Pancreas (tissue), 10 donors: ENCODE results near the gene PMIS2. TPM values are rescaled to one million over a fixed set of nuclear protein-coding genes. Genes with fewer than 3 reads are reported as not detected.
A peak's percentile ranks its signal among the peaks of the same experiment; 100 is the strongest.

Experiments used
- ATAC-seq, 4 donors: fragments of 200-7000 bp; cut with Tn5 transposase; one replicate each; pipeline versions ENCODE4 v1.8.0 to v1.9.1; 2020; ENCODE audit warnings: mild to moderate bottlenecking in 4 of 4, moderate library complexity in 4 of 4
- DNase-seq, 6 donors: peaks; one replicate each; pipeline ENCODE4 v3.0.0-alpha.2; 2020
- FAIRE-seq: peaks from 2 replicates; lab custom pipeline; 2012; peaks lifted over from hg19 to GRCh38; lab: Jason Lieb, UNC
- H3K27ac ChIP-seq, 4 donors: fragments of 200-600 bp; sonication (generic); 1 replicate in 3 of 4; 2 replicates in 1 of 4; pipeline versions ENCODE4 v1.5.0 to v1.8.0; 2020
- H3K27me3 ChIP-seq, 4 donors: fragments of 200-600 bp; one replicate each; pipeline ENCODE4 v1.8.0; 2021
- H3K36me3 ChIP-seq, 3 donors: fragments of 200-600 bp; sonication (generic) in 1 of 3; one replicate each; pipeline versions ENCODE4 v1.5.0 to v1.8.0; 2020 to 2021
- H3K4me1 ChIP-seq, 3 donors: fragments of 200-600 bp; one replicate each; pipeline ENCODE4 v1.8.0; 2021
- H3K4me3 ChIP-seq, 4 donors: fragments of 200-600 bp; sonication (generic) in 2 of 4; one replicate each; pipeline versions ENCODE4 v1.5.0 to v1.8.0; 2020 to 2021
- H3K9me3 ChIP-seq, 4 donors: fragments of 200-600 bp; one replicate each; pipeline ENCODE4 v1.8.0; 2021
- CTCF ChIP-seq, 4 donors: fragments of 200-600 bp; sonication (generic) in 3 of 4; IDR thresholded peaks; one replicate each; pipeline versions ENCODE4 v1.5.0 to v1.8.0; 2021; ENCODE audit warnings: antibody characterized with exemption in 4 of 4
- WGBS, 2 donors: extraction: QIAGEN DNeasy Blood & Tissue Kit; methylation state at CpG; one replicate each; pipeline ENCODE4 v1.1.7; 2013; 5-methylcytosine and 5-hydroxymethylcytosine counted together
- intact Hi-C, 3 donors: fragments of 100-400 bp; cut with DNase I; formaldehyde crosslinking; loops; one replicate each; pipeline versions ENCODE4 v1.11.1 to v1.14.2; 2022
- polyA plus RNA-seq, 2 donors: library from polyadenylated mRNA; stranded (reverse); fragments of 200-250 nt; gene quantifications; one replicate each; pipeline ENCODE4 v1.2.3, GENCODE V29; 2013
- total RNA-seq, 6 donors: library from RNA; stranded (reverse); fragmentation: NEBNext Ultra II Directional in 4 of 6; extraction: Animal tissue kit (Norgen Biotek cat#: 25700) in 4 of 6; gene quantifications; one replicate each; pipeline versions ENCODE4 v1.2.1 to v1.2.4, GENCODE V29; 2021 to 2023
- donor health status: healthy with polysubstance abuse.
- donor health status: DM: no; HTN: no; CAD: no; lungs with moderate emphysema.
- donor health status: DM: no; HTN: no; CAD: no.
- donor health status: control.
- donor health status: control.
- donor health status: Bipolar disorder and iron deficiency.
- donor health status: DM: yes; HTN: yes; CAD: no.
- donor health status: DM: no; HTN: no; CAD: no.
- donor health status: DM: no; HTN: no; CAD: no.
- donor health status: DM: yes; HTN: yes; CAD: no.

PMIS2 gene
- total and polyA plus RNA-seq, 8 donors = not detected

GRCh38 chr19:35615036-35615435 is 29.1 kb downstream of the PMIS2 start:
- DNase-seq (no peak), ATAC-seq (no peak), FAIRE-seq (no peak)
- Histone ChIP-seq H3K27ac (no peak overlapping the region), H3K4me1 (peaks cover 0 to 7% (median 6%) of the 10 kb centered on the region in 3 donors), H3K9me3 (no peaks in the 10 kb centered on the region), H3K4me3 (no peak overlapping the region), H3K36me3 (no peaks in the 10 kb centered on the region), H3K27me3 (no peaks in the 10 kb centered on the region)
- TF ChIP-seq CTCF (IDR thresholded peaks at IDR 0.05) = no peak
- 91 to 95% methylated on average over 17 of the region's 17 CpGs for WGBS, 2 donors
- intact Hi-C loops = no loop called here

- intact Hi-C loops = no loop called here
- no peaks in the 10 kb centered on the region for H3K27me3 ChIP-seq
- TF ChIP-seq CTCF (IDR thresholded peaks at IDR 0.05) = no peak
- no peak for FAIRE-seq
- no peaks in the 10 kb centered on the region for H3K4me1 ChIP-seq
- no peaks in the 10 kb centered on the region for H3K36me3 ChIP-seq
- no peak overlapping the region for H3K27ac ChIP-seq
- no peaks in the 10 kb centered on the region for H3K9me3 ChIP-seq
- 81 to 84% methylated on average over 7 of the region's 7 CpGs for WGBS, 2 donors
- no peak for DNase-seq
- ATAC-seq = no peak
- no peak overlapping the region for H3K4me3 ChIP-seq
These were observed 32.9 kb downstream of the PMIS2 start for GRCh38 chr19:35618857-35619256.

- 96 to 97% methylated on average over 11 to 12 of the region's 12 CpGs for WGBS, 2 donors
- no peak for FAIRE-seq
- Histone ChIP-seq H3K9me3 (no peaks in the 10 kb centered on the region), H3K36me3 (no peaks in the 10 kb centered on the region), H3K4me3 (no peak overlapping the region), H3K4me1 (no peaks in the 10 kb centered on the region), H3K27me3 (no peaks in the 10 kb centered on the region), H3K27ac (no peak overlapping the region)
- intact Hi-C loops = no loop called here
- DNase-seq = peak in 1 of 6 donors; percentile 60
- no peak for TF ChIP-seq CTCF (IDR thresholded peaks at IDR 0.05)
- ATAC-seq = no peak
These were observed 33.4 kb downstream of the PMIS2 start for GRCh38 chr19:35619290-35619923.

DNA sequence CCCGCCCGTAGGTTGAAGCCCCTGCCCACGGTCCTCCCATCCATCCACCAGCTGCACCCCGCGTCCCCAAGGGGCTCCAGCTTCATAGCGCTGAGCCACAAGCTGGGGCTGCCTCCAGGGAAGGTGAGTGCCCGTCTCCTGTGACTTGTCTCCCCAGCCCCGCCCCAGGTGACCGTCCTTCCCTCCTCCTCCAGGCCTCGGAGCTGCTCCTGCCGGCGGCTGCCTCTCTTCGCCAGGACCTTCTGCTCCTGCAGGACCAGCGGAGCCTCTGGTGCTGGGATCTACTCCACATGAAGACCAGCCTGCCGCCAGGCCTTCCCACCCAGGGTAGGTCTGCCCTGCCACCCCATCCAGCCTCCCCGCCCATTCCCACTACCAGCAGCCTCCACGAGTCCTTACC is 34.0 kb downstream of the PMIS2 start:
- Histone ChIP-seq H3K27ac (no peak overlapping the region), H3K4me3 (no peak overlapping the region), H3K27me3 (no peaks in the 10 kb centered on the region), H3K4me1 (no peaks in the 10 kb centered on the region), H3K36me3 (no peaks in the 10 kb centered on the region), H3K9me3 (no peaks in the 10 kb centered on the region)
- WGBS, 2 donors = 90 to 93% methylated on average over 17 of the region's 17 CpGs
- FAIRE-seq (no peak), ATAC-seq (no peak), DNase-seq (peak in 1 of 6 donors; percentile 69)
- intact Hi-C loops = no loop called here
- no peak for TF ChIP-seq CTCF (IDR thresholded peaks at IDR 0.05)

- DNase-seq = no peak
- Histone ChIP-seq H3K9me3 (no peaks in the 10 kb centered on the region), H3K36me3 (no peaks in the 10 kb centered on the region), H3K4me3 (no peak overlapping the region), H3K27ac (no peak overlapping the region), H3K4me1 (no peaks in the 10 kb centered on the region), H3K27me3 (no peaks in the 10 kb centered on the region)
- TF ChIP-seq CTCF (IDR thresholded peaks at IDR 0.05) = no peak
- intact Hi-C loops = no loop called here
- WGBS, 2 donors = 90 to 92% methylated on average over 9 of the region's 9 CpGs
- ATAC-seq = no peak
- FAIRE-seq = no peak
These were observed 35.7 kb downstream of the PMIS2 start for GRCh38 chr19:35621708-35622107.
